HL-60 (cell line): ENCODE results near the gene GAGE12H.
"Not testable (repeated sequence)": the region's sequence is repeated elsewhere in the genome, so short reads cannot be mapped to it uniquely, and the experiment has no call there.

ENCODE experiments used
- DNase-seq, 2 experiments: peaks; one replicate each; pipeline ENCODE4 v3.0.0-alpha.2; 2010 to 2020; ENCODE audit warnings: low read depth in 1 of 2, low spot score in 1 of 2
- H3K27ac ChIP-seq: fragments of 250-450 bp; sonication (Bioruptor Pico); replicated peaks from 2 replicates; pipeline ENCODE4 v1.5.1; 2020; ENCODE audit warnings: mild to moderate bottlenecking, moderate library complexity
- H3K27me3 ChIP-seq: fragments of 250-450 bp; sonication (Bioruptor Pico); 2 replicates; pipeline ENCODE4 v1.5.1; 2021; ENCODE audit warnings: mild to moderate bottlenecking, moderate library complexity; ENCODE audit not compliant: insufficient read depth, poor library complexity, severe bottlenecking
- H3K4me3 ChIP-seq: replicated peaks from 2 replicates; pipeline ENCODE4 v1.5.1; 2011; ENCODE audit warnings: mild to moderate bottlenecking, control low read depth, low read length; ENCODE audit not compliant: insufficient read depth
- long read RNA-seq: library from polyadenylated mRNA; unstranded; transcript quantifications from one replicate; pipeline ENCODE4 v2.0.0, GENCODE V29; 2020

The GAGE12H gene
- long read RNA-seq = 0 reads

- not testable (repeated sequence) for DNase-seq, H3K27ac ChIP-seq, H3K4me3 ChIP-seq
Measured at GRCh38 chrX:49579649-49580048, at the start of gene GAGE12H. Gene GAGE12H (plus strand): TSS chrX:49579949. CDS start chrX:49581104, 1,155 bp downstream.

GRCh38 chrX:49531877-49532276 lies 47.9 kb upstream of the GAGE12H start, which contains the start of gene GAGE12C:
Gene GAGE12C (plus strand): TSS chrX:49532177. CDS start chrX:49533332, 1,155 bp downstream.
- H3K4me3 ChIP-seq, H3K27ac ChIP-seq, H3K27me3 ChIP-seq, DNase-seq: not testable (repeated sequence)

More at GRCh38 chrX:49579649-49580048, at the start of gene GAGE12H:
- H3K27me3 ChIP-seq = not testable (repeated sequence)

- H3K27ac ChIP-seq, DNase-seq, H3K27me3 ChIP-seq, H3K4me3 ChIP-seq: not testable (repeated sequence)
Measured at GRCh38 chrX:49541433-49541832, 38.3 kb upstream of the GAGE12H start, which contains the start of gene GAGE12D. Gene GAGE12D (plus strand): TSS chrX:49541733. CDS start chrX:49542888, 1,155 bp downstream.

- not testable (repeated sequence) for H3K4me3 ChIP-seq, H3K27me3 ChIP-seq, H3K27ac ChIP-seq, DNase-seq
Measured at GRCh38 chrX:49550989-49551388, 28.8 kb upstream of the GAGE12H start, which contains the start of gene GAGE12E. Gene GAGE12E (plus strand): TSS chrX:49551289. CDS start chrX:49552444, 1,155 bp downstream.

GRCh38 chrX:49560542-49560941 lies 19.2 kb upstream of the GAGE12H start, which contains the start of gene GAGE12F:
Gene GAGE12F (plus strand): TSS chrX:49560842. CDS start chrX:49561997, 1,155 bp downstream.
- H3K27me3 ChIP-seq, H3K4me3 ChIP-seq, DNase-seq, H3K27ac ChIP-seq: not testable (repeated sequence)

GRCh38 chrX:49568728-49569127 lies 11.0 kb upstream of the GAGE12H start:
- not testable (repeated sequence) for H3K27ac ChIP-seq, H3K27me3 ChIP-seq, H3K4me3 ChIP-seq, DNase-seq

GRCh38 chrX:49569152-49569551 lies 10.6 kb upstream of the GAGE12H start:
- not testable (repeated sequence) for H3K4me3 ChIP-seq, H3K27ac ChIP-seq, DNase-seq, H3K27me3 ChIP-seq

- not testable (repeated sequence) for H3K27ac ChIP-seq, DNase-seq, H3K27me3 ChIP-seq, H3K4me3 ChIP-seq
Measured at GRCh38 chrX:49570100-49570499, 9.6 kb upstream of the GAGE12H start, which contains the start of gene GAGE12G. Gene GAGE12G (plus strand): TSS chrX:49570400. CDS start chrX:49571555, 1,155 bp downstream.

GRCh38 chrX:49589196-49589595 lies 9.4 kb downstream of the GAGE12H start, which contains the start of gene GAGE2A:
Gene GAGE2A (plus strand): TSS chrX:49589496. CDS start chrX:49590651, 1,155 bp downstream.
- not testable (repeated sequence) for DNase-seq, H3K27ac ChIP-seq, H3K27me3 ChIP-seq, H3K4me3 ChIP-seq

GRCh38 chrX:49589769-49590478 lies 10.2 kb downstream of the GAGE12H start:
- not testable (repeated sequence) for H3K27ac ChIP-seq
- peak in 1 of 2 experiments; percentile 23 for DNase-seq

GRCh38 chrX:49590488-49590887 lies 10.7 kb downstream of the GAGE12H start:
- not testable (repeated sequence) for DNase-seq, H3K27me3 ChIP-seq, H3K4me3 ChIP-seq, H3K27ac ChIP-seq

More at GRCh38 chrX:49589769-49590478, 10.2 kb downstream of the GAGE12H start:
- not testable (repeated sequence) for H3K27me3 ChIP-seq, H3K4me3 ChIP-seq

GRCh38 chrX:49598720-49599119 lies 19.0 kb downstream of the GAGE12H start, which contains the start of gene GAGE1:
Gene GAGE1 (plus strand): TSS chrX:49599020. CDS start chrX:49600175, 1,155 bp downstream.
- H3K4me3 ChIP-seq, H3K27me3 ChIP-seq, H3K27ac ChIP-seq, DNase-seq: not testable (repeated sequence)
